SK-N-SH treated with all-trans-retinoic acid at 6 μM for 48 hours (cell line): Measurements from ENCODE around the gene SPACA9.

ENCODE experiments used
- ATAC-seq: fragments of 200-7000 bp; cut with Tn5 transposase; 3 replicates; pipeline ENCODE4 v1.9.1; 2020; ENCODE audit warnings: mild to moderate bottlenecking, moderate library complexity
- ARNTL ChIP-seq: fragments of 450-650 bp; formaldehyde crosslinking; IDR thresholded peaks from 2 replicates; pipeline ENCODE4 v1.5.0; 2020; ENCODE audit warnings: low read depth, mild to moderate bottlenecking, moderate library complexity, borderline replicate concordance
- BACH2 ChIP-seq: fragments of 250-450 bp; sonication (Bioruptor Pico); IDR thresholded peaks from 2 replicates; pipeline ENCODE4 v1.9.0; 2021; ENCODE audit warnings: mild to moderate bottlenecking, borderline replicate concordance
- CREB5 ChIP-seq: fragments of 250-450 bp; sonication (Bioruptor Pico); IDR thresholded peaks from 2 replicates; pipeline ENCODE4 v1.5.1; 2020; ENCODE audit warnings: low read depth, mild to moderate bottlenecking, moderate library complexity
- CSDC2 ChIP-seq: fragments of 250-450 bp; sonication (Bioruptor Pico); IDR thresholded peaks from 2 replicates; pipeline ENCODE4 v1.5.0; 2020; ENCODE audit warnings: mild to moderate bottlenecking, moderate library complexity
- CSRNP3 ChIP-seq: fragments of 250-450 bp; sonication (Bioruptor Pico); IDR thresholded peaks from 2 replicates; pipeline ENCODE4 v1.5.1; 2021; ENCODE audit warnings: mild to moderate bottlenecking, moderate library complexity
- GLIS3 ChIP-seq: fragments of 250-450 bp; sonication (Bioruptor Pico); IDR thresholded peaks from 2 replicates; pipeline ENCODE4 v1.5.0; 2020; ENCODE audit warnings: mild to moderate bottlenecking, moderate library complexity
- OSR1 ChIP-seq: fragments of 250-450 bp; sonication (Bioruptor Pico); IDR thresholded peaks from 2 replicates; pipeline ENCODE4 v1.8.0; 2022; ENCODE audit warnings: moderate library complexity, mild to moderate bottlenecking, inconsistent platforms
- PATZ1 ChIP-seq: fragments of 250-450 bp; sonication (Bioruptor Pico); IDR thresholded peaks from 2 replicates; pipeline ENCODE4 v1.8.0; 2020; ENCODE audit warnings: mild to moderate bottlenecking, moderate library complexity, borderline replicate concordance
- POU6F1 ChIP-seq: fragments of 250-450 bp; sonication (Bioruptor Pico); IDR thresholded peaks from 2 replicates; pipeline ENCODE4 v1.8.0; 2021; ENCODE audit warnings: low read depth, mild to moderate bottlenecking, moderate library complexity, borderline replicate concordance
- RARB ChIP-seq: fragments of 250-450 bp; sonication (Bioruptor Pico); IDR thresholded peaks from 2 replicates; pipeline ENCODE4 v1.8.0; 2021; ENCODE audit warnings: mild to moderate bottlenecking, moderate library complexity
- SNAI2 ChIP-seq: fragments of 250-450 bp; sonication (Bioruptor Pico); IDR thresholded peaks from 2 replicates; pipeline ENCODE4 v1.5.0; 2020; ENCODE audit warnings: mild to moderate bottlenecking, moderate library complexity
- TCF4 ChIP-seq: fragments of 250-450 bp; sonication (Bioruptor Pico); IDR thresholded peaks from 2 replicates; pipeline ENCODE4 v1.8.0; 2021; ENCODE audit warnings: mild to moderate bottlenecking, moderate library complexity, borderline replicate concordance
- TOX ChIP-seq: fragments of 250-450 bp; sonication (Bioruptor Pico); IDR thresholded peaks from 2 replicates; pipeline ENCODE4 v1.8.0; 2021; ENCODE audit warnings: mild to moderate bottlenecking, moderate library complexity, borderline replicate concordance
- TSHZ2 ChIP-seq: fragments of 250-450 bp; sonication (Bioruptor Pico); IDR thresholded peaks from 2 replicates; pipeline ENCODE4 v1.5.0; 2020; ENCODE audit warnings: mild to moderate bottlenecking, moderate library complexity
- ZC3H10 ChIP-seq: fragments of 250-450 bp; sonication (Bioruptor Pico); IDR thresholded peaks from 2 replicates; pipeline ENCODE4 v1.5.1; 2021; ENCODE audit warnings: mild to moderate bottlenecking, moderate library complexity
- ZFP3 ChIP-seq: fragments of 250-450 bp; sonication (Bioruptor Pico); IDR thresholded peaks from 2 replicates; pipeline ENCODE4 v1.5.0; 2020; ENCODE audit warnings: mild to moderate bottlenecking, moderate library complexity
- ZFP30 ChIP-seq: fragments of 450-650 bp; formaldehyde crosslinking; IDR thresholded peaks from 2 replicates; pipeline ENCODE4 v1.5.0; 2022; ENCODE audit warnings: mild to moderate bottlenecking, moderate library complexity
- ZNF565 ChIP-seq: fragments of 450-650 bp; formaldehyde crosslinking; conservative IDR thresholded peaks from 2 replicates; pipeline ENCODE4 v1.5.0; 2020; ENCODE audit warnings: low read depth, mild to moderate bottlenecking, moderate library complexity
- ZNF70 ChIP-seq: fragments of 450-650 bp; formaldehyde crosslinking; IDR thresholded peaks from 2 replicates; pipeline ENCODE4 v1.5.0; 2020; ENCODE audit warnings: mild to moderate bottlenecking, moderate library complexity
- ZNF8 ChIP-seq: fragments of 450-650 bp; formaldehyde crosslinking; IDR thresholded peaks from 2 replicates; pipeline ENCODE4 v1.5.0; 2020; ENCODE audit warnings: mild to moderate bottlenecking, moderate library complexity

Gene SPACA9

GRCh38 chr9:132846109-132846917 is 32.4 kb upstream of the SPACA9 start:
- TF ChIP-seq PATZ1 (CRISPR knock-in tag) (no peak), CREB5 (CRISPR knock-in tag) (no peak), TOX (CRISPR knock-in tag) (no peak), GLIS3 (CRISPR knock-in tag) (no peak), BACH2 (CRISPR knock-in tag) (no peak), TCF4 (CRISPR knock-in tag) (no peak), ZC3H10 (CRISPR knock-in tag) (no peak), CSRNP3 (CRISPR knock-in tag) (no peak), ZNF565 (CRISPR knock-in tag) (no peak), ZFP3 (no peak), RARB (CRISPR knock-in tag) (no peak), TSHZ2 (no peak), ZFP30 (CRISPR knock-in tag) (no peak), ARNTL (CRISPR knock-in tag) (no peak), SNAI2 (no peak), CSDC2 (CRISPR knock-in tag) (no peak), OSR1 (CRISPR knock-in tag) (no peak), ZNF70 (no peak), POU6F1 (no peak), ZNF8 (CRISPR knock-in tag) (no peak)
- no peak for ATAC-seq

GRCh38 chr9:132846918-132847515 is 31.7 kb upstream of the SPACA9 start:
- ATAC-seq = no peak
- TF ChIP-seq ZNF565 (CRISPR knock-in tag) = no peak
- no peak for TF ChIP-seq PATZ1 (CRISPR knock-in tag)
- TF ChIP-seq POU6F1 = no peak
- TF ChIP-seq GLIS3 (CRISPR knock-in tag) = no peak
- no peak for TF ChIP-seq ZC3H10 (CRISPR knock-in tag)
- TF ChIP-seq TSHZ2 = no peak
